ENCODE data around the gene ABCC4.

The ABCC4 gene

GRCh38 chr13:95160112-95160906 lies 140.9 kb downstream of the ABCC4 start:
- DNase-seq (ENCODE audit: low read depth in 1 of 2, low spot score in 1 of 2) = no peak

- DNase-seq (ENCODE audit: low read depth in 1 of 2, low spot score in 1 of 2) = no peak
Measured at GRCh38 chr13:95159458-95159857, 141.8 kb downstream of the ABCC4 start.

GRCh38 chr13:95156208-95156607 lies 145.0 kb downstream of the ABCC4 start:
- DNase-seq (ENCODE audit: low read depth in 1 of 2, low spot score in 1 of 2) = no peak

- DNase-seq (ENCODE audit: low read depth in 1 of 2, low spot score in 1 of 2) = no peak
Measured at GRCh38 chr13:95155504-95155903, 145.7 kb downstream of the ABCC4 start.

GRCh38 chr13:95155093-95155492 lies 146.2 kb downstream of the ABCC4 start:
- no peak for DNase-seq (ENCODE audit: low read depth in 1 of 2, low spot score in 1 of 2)

GRCh38 chr13:95154413-95154886 lies 146.8 kb downstream of the ABCC4 start:
- no peak for DNase-seq (ENCODE audit: low read depth in 1 of 2, low spot score in 1 of 2)

- no peak for DNase-seq (ENCODE audit: low read depth in 1 of 2, low spot score in 1 of 2)
Measured at GRCh38 chr13:95153647-95154412, 147.4 kb downstream of the ABCC4 start.

- DNase-seq (ENCODE audit: low read depth in 1 of 2, low spot score in 1 of 2) = no peak
Measured at GRCh38 chr13:95151942-95152587, 149.2 kb downstream of the ABCC4 start.

GRCh38 chr13:95150555-95150954 lies 150.7 kb downstream of the ABCC4 start:
- DNase-seq (ENCODE audit: low read depth in 1 of 2, low spot score in 1 of 2) = no peak

GRCh38 chr13:95146486-95146885 lies 154.8 kb downstream of the ABCC4 start:
- no peak for DNase-seq (ENCODE audit: low read depth in 1 of 2, low spot score in 1 of 2)

GRCh38 chr13:95145587-95145986 lies 155.7 kb downstream of the ABCC4 start:
- no peak for DNase-seq (ENCODE audit: low read depth in 1 of 2, low spot score in 1 of 2)

- DNase-seq (ENCODE audit: low read depth in 1 of 2, low spot score in 1 of 2) = no peak
Measured at GRCh38 chr13:95140502-95140901, 160.7 kb downstream of the ABCC4 start.

GRCh38 chr13:95138876-95139585 lies 162.2 kb downstream of the ABCC4 start:
- no peak for DNase-seq (ENCODE audit: low read depth in 1 of 2, low spot score in 1 of 2)

GRCh38 chr13:95137096-95137495 lies 164.2 kb downstream of the ABCC4 start:
- DNase-seq (ENCODE audit: low read depth in 1 of 2, low spot score in 1 of 2) = no peak

GRCh38 chr13:95136638-95137037 lies 164.6 kb downstream of the ABCC4 start:
- no peak for DNase-seq (ENCODE audit: low read depth in 1 of 2, low spot score in 1 of 2)

- no peak for DNase-seq (ENCODE audit: low read depth in 1 of 2, low spot score in 1 of 2)
Measured at GRCh38 chr13:95133498-95133897, 167.8 kb downstream of the ABCC4 start.

- no peak for DNase-seq (ENCODE audit: low read depth in 1 of 2, low spot score in 1 of 2)
Measured at GRCh38 chr13:95129004-95129403, 172.2 kb downstream of the ABCC4 start.

GRCh38 chr13:95128045-95128643 lies 173.1 kb downstream of the ABCC4 start:
- no peak for DNase-seq (ENCODE audit: low read depth in 1 of 2, low spot score in 1 of 2)

GRCh38 chr13:95124959-95125358 lies 176.3 kb downstream of the ABCC4 start:
- no peak for DNase-seq (ENCODE audit: low read depth in 1 of 2, low spot score in 1 of 2)

- DNase-seq (ENCODE audit: low read depth in 1 of 2, low spot score in 1 of 2) = no peak
Measured at GRCh38 chr13:95123726-95124125, 177.5 kb downstream of the ABCC4 start.

- no peak for DNase-seq (ENCODE audit: low read depth in 1 of 2, low spot score in 1 of 2)
Measured at GRCh38 chr13:95122063-95122462, 179.2 kb downstream of the ABCC4 start.

Measured in activated CD4-positive, alpha-beta T cell treated with anti-CD3 and anti-CD28 coated beads, Interleukin-2, amount 50 U/mL, for 24 hours (primary cell).